K562 (cell line): Measurements from ENCODE around the gene ARHGEF33. TPM values are rescaled to one million over a fixed set of nuclear protein-coding genes. Genes with fewer than 3 reads are reported as not detected.

Experiments
- ATAC-seq: fragments of 200-7000 bp; cut with Tn5 transposase; 3 replicates; pipeline ENCODE4 v1.9.1; 2020; ENCODE audit warnings: moderate library complexity
- BruUV-seq: library from RNA; stranded (reverse); fragments of 400-500 nt; replicated peaks from 2 replicates; lab custom pipeline; 2021; lab: Mats Ljungman, UMichigan
- CTCF ChIA-PET: fragments of 300-600 bp; formaldehyde crosslinking; extraction: SDS; loops from one replicate; lab custom pipeline; 2021; ENCODE audit warnings: low intra/inter-chr PET ratio; lab: Yijun Ruan, JAX
- POLR2A ChIA-PET: fragments of 300-600, 350-650 bp; sonication (Branson Sonifier 250); formaldehyde crosslinking; extraction: SDS; loops from one replicate; lab custom pipeline; 2021; ENCODE audit warnings: antibody characterized with exemption, inconsistent platforms; lab: Yijun Ruan, JAX
- DNase-seq, 4 experiments: peaks; one replicate each; pipeline versions ENCODE4 v3.0.0 to v3.0.0-alpha.2; 2011 to 2018; ENCODE audit warnings: low spot score in 3 of 4, mixed read lengths in 3 of 4; ENCODE audit errors: extremely low read depth in 1 of 4
- FAIRE-seq: peaks from 2 replicates; lab custom pipeline; 2011; peaks lifted over from hg19 to GRCh38; lab: Jason Lieb, UNC
- H2AFZ ChIP-seq: 2 replicates; pipeline ENCODE4 v1.6.0; 2011; ENCODE audit warnings: low read depth, low read length, control low read depth, inconsistent platforms
- H3K27ac ChIP-seq: fragments of 200-600 bp; 3 replicates; pipeline ENCODE4 v1.8.0; 2011; ENCODE audit warnings: low read depth, mild to moderate bottlenecking, control low read depth, inconsistent platforms, low read length, moderate library complexity, mixed read lengths; ENCODE audit errors: extremely low read depth
- H3K27me3 ChIP-seq, 2 experiments: fragments of 300-600 bp in 1 of 2; 2 replicates in 1 of 2; 3 replicates in 1 of 2; pipeline versions ENCODE4 v1.6.0 to v1.8.0; 2011; ENCODE audit warnings: inconsistent platforms in 2 of 2, low read length in 2 of 2, mild to moderate bottlenecking in 1 of 2, mixed read lengths in 1 of 2, moderate library complexity in 1 of 2; ENCODE audit not compliant: control insufficient read depth in 2 of 2, insufficient read depth in 2 of 2
- H3K36me3 ChIP-seq: fragments of 300-600 bp; 3 replicates; pipeline ENCODE4 v1.8.0; 2011; ENCODE audit warnings: mild to moderate bottlenecking, low read length, inconsistent platforms; ENCODE audit not compliant: control insufficient read depth, insufficient read depth
- H3K4me1 ChIP-seq, 2 experiments: fragments of 200-600 bp in 1 of 2; replicated peaks in 1 of 2; 2 replicates in 1 of 2; 3 replicates in 1 of 2; pipeline versions ENCODE4 v1.5.1 to v1.8.0; 2011; ENCODE audit warnings: inconsistent platforms in 2 of 2, low read length in 2 of 2, mild to moderate bottlenecking in 1 of 2, mixed read lengths in 1 of 2, moderate library complexity in 1 of 2; ENCODE audit not compliant: control insufficient read depth in 2 of 2, insufficient read depth in 2 of 2
- H3K4me2 ChIP-seq: 2 replicates; pipeline ENCODE4 v1.6.1; 2011; ENCODE audit warnings: low read length, control low read depth, inconsistent platforms, mixed read lengths; ENCODE audit not compliant: insufficient read depth
- H3K4me3 ChIP-seq: fragments of 200-600 bp; sonication (generic), shearing (Covaris generic); 2 replicates; pipeline ENCODE4 v1.5.1; 2016; ENCODE audit warnings: control low read depth, inconsistent platforms
- H3K79me2 ChIP-seq: fragments of 200-600 bp; 3 replicates; pipeline ENCODE4 v1.8.0; 2011; ENCODE audit warnings: low read length, inconsistent platforms; ENCODE audit not compliant: control insufficient read depth, insufficient read depth
- H3K9ac ChIP-seq, 2 experiments: 2 replicates each; pipeline versions ENCODE4 v1.6.0 to v1.6.1; 2011; ENCODE audit warnings: low read depth in 2 of 2, low read length in 2 of 2, control low read depth in 1 of 2, inconsistent platforms in 1 of 2, mild to moderate bottlenecking in 1 of 2, mixed read lengths in 1 of 2; ENCODE audit not compliant: insufficient read depth in 1 of 2
- H3K9me1 ChIP-seq: one replicate; pipeline ENCODE4 v1.6.0; 2011; ENCODE audit warnings: inconsistent platforms, mild to moderate bottlenecking, low read length, moderate library complexity; ENCODE audit not compliant: control insufficient read depth, insufficient read depth
- H3K9me3 ChIP-seq: replicated peaks from 2 replicates; pipeline ENCODE4 v1.5.1; 2011; ENCODE audit warnings: low read depth, low read length, inconsistent platforms; ENCODE audit not compliant: control insufficient read depth, insufficient read depth
- H4K20me1 ChIP-seq: replicated peaks from 2 replicates; pipeline ENCODE4 v1.6.1; 2011; ENCODE audit warnings: low read length, inconsistent platforms, mixed read lengths; ENCODE audit not compliant: control insufficient read depth, insufficient read depth
- BACH1 ChIP-seq: fragments of 200-800 bp; sonication (Bioruptor generic); IDR thresholded peaks from 2 replicates; pipeline ENCODE4 v1.6.1; 2016; ENCODE audit warnings: missing genetic modification characterization, missing compliant biosample characterization
- C11orf30 ChIP-seq: fragments of 450-650 bp; IDR thresholded peaks from 2 replicates; pipeline ENCODE4 v1.6.1; 2016; ENCODE audit warnings: low read depth, mild to moderate bottlenecking
- MAFF ChIP-seq: IDR thresholded peaks from 2 replicates; pipeline ENCODE4 v1.6.1; 2012; ENCODE audit warnings: low read length, improper control_type of control experiment
- MAFG ChIP-seq: fragments of 450-650 bp; conservative IDR thresholded peaks from 2 replicates; pipeline ENCODE4 v1.6.1; 2016; ENCODE audit warnings: missing genetic modification characterization, missing compliant biosample characterization
- MAFK ChIP-seq: IDR thresholded peaks from 2 replicates; pipeline ENCODE4 v1.6.1; 2011; ENCODE audit warnings: low read length, improper control_type of control experiment
- MED1 ChIP-seq: sonication (generic); formaldehyde crosslinking; IDR thresholded peaks from 2 replicates; pipeline ENCODE4 v1.8.1; 2023; ENCODE audit warnings: missing genetic modification reagents, borderline replicate concordance
- NFE2 ChIP-seq: IDR thresholded peaks from 2 replicates; pipeline ENCODE4 v1.6.1; 2014; ENCODE audit warnings: antibody characterized with exemption, low read depth
- NFE2L1 ChIP-seq: fragments of 450-650 bp; IDR thresholded peaks from 2 replicates; pipeline ENCODE4 v1.6.1; 2016; ENCODE audit warnings: missing genetic modification characterization, low read depth, mild to moderate bottlenecking, missing compliant biosample characterization, moderate library complexity, borderline replicate concordance
- NONO ChIP-seq, 2 experiments: fragments of 200-400 bp in 1 of 2; fragments of 450-650 bp in 1 of 2; formaldehyde crosslinking in 1 of 2; IDR thresholded peaks; 2 replicates each; pipeline ENCODE4 v1.6.1; 2017; ENCODE audit warnings: low read depth in 2 of 2, mild to moderate bottlenecking in 2 of 2, moderate library complexity in 2 of 2, low read length in 1 of 2
- POU5F1 ChIP-seq: fragments of 150-350 bp; IDR thresholded peaks from 2 replicates; pipeline ENCODE4 v1.6.1; 2014; ENCODE audit warnings: borderline replicate concordance, low read length, low read depth, mild to moderate bottlenecking; ENCODE audit not compliant: partially characterized antibody
- PYGO2 ChIP-seq: fragments of 450-650 bp; IDR thresholded peaks from 2 replicates; pipeline ENCODE4 v1.6.1; 2016; ENCODE audit warnings: mild to moderate bottlenecking, missing genetic modification characterization, moderate library complexity, missing compliant biosample characterization
- XRCC5 ChIP-seq: fragments of 200-400 bp; formaldehyde crosslinking; IDR thresholded peaks from 2 replicates; pipeline ENCODE4 v1.6.1; 2017; ENCODE audit warnings: low read depth, mild to moderate bottlenecking, low read length
- ZNF175 ChIP-seq: fragments of 200-800 bp; sonication (Bioruptor generic); IDR thresholded peaks from 2 replicates; pipeline ENCODE4 v1.6.1; 2016; ENCODE audit warnings: low read depth, mild to moderate bottlenecking, missing genetic modification characterization, missing compliant biosample characterization
- ZNF184 ChIP-seq: sonication (generic); formaldehyde crosslinking; IDR thresholded peaks from 2 replicates; pipeline ENCODE4 v1.5.0; 2020; ENCODE audit warnings: missing genetic modification reagents
- ZNF212 ChIP-seq: fragments of 450-650 bp; formaldehyde crosslinking; IDR thresholded peaks from 2 replicates; pipeline ENCODE4 v1.4.0; 2020; ENCODE audit warnings: mild to moderate bottlenecking
- ZNF316 ChIP-seq: fragments of 450-650 bp; IDR thresholded peaks from 2 replicates; pipeline ENCODE4 v1.6.1; 2016
- WGBS: fragments of 100-300 bp; shearing (Covaris generic); methylation state at CpG from one replicate; pipeline ENCODE4 v1.1.6; 2016; ENCODE audit warnings: low coverage, mixed read lengths; ENCODE audit not compliant: insufficient coverage; ENCODE audit errors: missing lambda C conversion rate; 5-methylcytosine and 5-hydroxymethylcytosine counted together
- in situ Hi-C: fragments of 300-500 bp; cut with MboI; formaldehyde crosslinking; loops from 4 replicates; pipeline ENCODE4 v1.15.0; 2018; ENCODE audit warnings: inconsistent platforms, mixed read lengths
- intact Hi-C: fragments of 100-400 bp; cut with micrococcal nuclease; formaldehyde crosslinking; loops from 2 replicates; pipeline ENCODE4 v1.14.2; 2022
- polyA plus RNA-seq, 8 experiments: library from polyadenylated mRNA; depleted of rRNA in 4 of 8; stranded (reverse) in 5 of 8; unstranded in 3 of 8; fragments of >200 nt; fragmentation: Nextera tagmentation in 2 of 8; fragmentation: Illumina TruSeq in 1 of 8; extraction: Ambion mirVana in 2 of 8; extraction: Trizol in 1 of 8; gene quantifications; 2 replicates each; pipeline versions ENCODE4 v1.2.1 to v1.2.3, GENCODE V29; 2011 to 2014; ENCODE audit warnings: inconsistent platforms in 1 of 8, missing spikeins in 1 of 8
- total RNA-seq, 7 experiments: library from RNA; depleted of rRNA in 6 of 7; stranded (reverse); fragments of >200 nt in 6 of 7; fragmentation: Illumina TruSeq in 2 of 7; extraction: Trizol in 2 of 7; gene quantifications; 2 replicates each; pipeline versions ENCODE4 v1.2.1 to v1.2.3, GENCODE V29; 2011 to 2021; ENCODE audit warnings: low replicate concordance in 1 of 7
- TF ChIP-seq, protein P1 (sequence below): sonication (generic); formaldehyde crosslinking; IDR thresholded peaks from 2 replicates; pipeline ENCODE4 v1.8.0; 2022; ENCODE audit warnings: mild to moderate bottlenecking, low read depth, missing genetic modification reagents
- TF ChIP-seq, protein P2 (sequence below): sonication (generic); formaldehyde crosslinking; IDR thresholded peaks from 2 replicates; pipeline ENCODE4 v1.9.0; 2022; ENCODE audit warnings: mild to moderate bottlenecking, missing genetic modification reagents
- TF ChIP-seq, protein P3 (sequence below), 3 experiments: fragments of 200-800 bp in 1 of 3; fragments of 250-450 bp in 1 of 3; fragments of 450-650 bp in 1 of 3; sonication (Bioruptor Pico) in 1 of 3; sonication (Bioruptor generic) in 1 of 3; formaldehyde crosslinking in 1 of 3; IDR thresholded peaks; 2 replicates each; pipeline versions ENCODE4 v1.6.1 to v1.8.0; 2016 to 2022; ENCODE audit warnings: mild to moderate bottlenecking in 2 of 3, missing genetic modification characterization in 2 of 3, missing compliant biosample characterization in 1 of 3, moderate library complexity in 1 of 3

The ARHGEF33 gene
- total and polyA plus RNA-seq, 9 of the 15 experiments (the other 6 are each of a cell fraction or from before 2014, with no cell fraction given) = 0.01 to 0.08 (median 0.03) TPM; not detected in 5

DNA sequence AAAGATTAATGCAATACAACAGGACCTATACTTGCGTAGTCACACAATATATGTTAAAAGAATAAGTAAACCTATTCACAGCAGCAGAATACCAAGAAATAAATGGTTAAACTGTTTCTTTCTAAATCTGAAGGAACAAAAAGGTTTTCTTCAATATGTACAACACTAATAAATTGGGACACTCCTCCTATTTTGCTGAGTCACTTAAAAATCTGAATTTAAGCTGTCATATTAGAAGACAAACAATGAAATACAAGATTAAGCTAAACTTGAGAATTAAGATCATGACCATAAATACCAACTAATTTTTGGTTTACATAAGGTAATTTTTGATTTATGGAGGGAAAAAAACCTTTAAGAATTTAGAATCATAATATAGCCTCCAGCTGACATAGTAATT is 92.8 kb downstream of the ARHGEF33 start:
- in situ Hi-C loops (no loop called here), intact Hi-C loops (no loop called here)
- BruUV-seq = no TSS peak
- ChIA-PET CTCF (no interaction called here), POLR2A (interaction anchor here (0.8 kb wide), 1 partner anchor 8 kb away, joined by 3 read pairs; no protein-coding TSS in a partner anchor)
- Histone ChIP-seq H2AFZ (no peak overlapping the region), H3K9me1 (no peaks in the 10 kb centered on the region), H3K36me3 (peaks cover 15% of the 10 kb centered on the region; the same call in 2 of the 3 replicates), H3K4me3 (no peak overlapping the region), H3K9me3 (no peaks in the 10 kb centered on the region), H4K20me1 (no peaks in the 10 kb centered on the region), H3K79me2 (no peaks in the 10 kb centered on the region), H3K27me3 (no peaks in the 10 kb centered on the region), H3K27ac (no peak overlapping the region), H3K4me1 (no peaks in the 10 kb centered on the region), H3K9ac (no peak overlapping the region), H3K4me2 (no peak overlapping the region)
- FAIRE-seq (peak; percentile 23), ATAC-seq (no peak), DNase-seq (no peak)
- WGBS = 100% methylated on average over 1 of the region's 1 CpG
- TF ChIP-seq XRCC5 = no peak
- no peak for TF ChIP-seq ZNF184 (CRISPR knock-in tag)
- peak; percentile 91 for TF ChIP-seq C11orf30
- TF ChIP-seq ZNF175 (CRISPR knock-in tag) = no peak
- TF ChIP-seq, protein P1, sequence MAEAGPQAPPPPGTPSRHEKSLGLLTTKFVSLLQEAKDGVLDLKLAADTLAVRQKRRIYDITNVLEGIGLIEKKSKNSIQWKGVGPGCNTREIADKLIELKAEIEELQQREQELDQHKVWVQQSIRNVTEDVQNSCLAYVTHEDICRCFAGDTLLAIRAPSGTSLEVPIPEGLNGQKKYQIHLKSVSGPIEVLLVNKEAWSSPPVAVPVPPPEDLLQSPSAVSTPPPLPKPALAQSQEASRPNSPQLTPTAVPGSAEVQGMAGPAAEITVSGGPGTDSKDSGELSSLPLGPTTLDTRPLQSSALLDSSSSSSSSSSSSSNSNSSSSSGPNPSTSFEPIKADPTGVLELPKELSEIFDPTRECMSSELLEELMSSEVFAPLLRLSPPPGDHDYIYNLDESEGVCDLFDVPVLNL (CRISPR knock-in tag) = no peak
- no peak for TF ChIP-seq MED1 (CRISPR knock-in tag)
- peak; percentile 86 for TF ChIP-seq MAFF
- TF ChIP-seq NFE2 = peak; percentile 63
- TF ChIP-seq ZNF212 (CRISPR knock-in tag) = no peak
- TF ChIP-seq BACH1 (tag) = peak; percentile 30; the same call in 1 of the 2 replicates
- TF ChIP-seq, protein P2, sequence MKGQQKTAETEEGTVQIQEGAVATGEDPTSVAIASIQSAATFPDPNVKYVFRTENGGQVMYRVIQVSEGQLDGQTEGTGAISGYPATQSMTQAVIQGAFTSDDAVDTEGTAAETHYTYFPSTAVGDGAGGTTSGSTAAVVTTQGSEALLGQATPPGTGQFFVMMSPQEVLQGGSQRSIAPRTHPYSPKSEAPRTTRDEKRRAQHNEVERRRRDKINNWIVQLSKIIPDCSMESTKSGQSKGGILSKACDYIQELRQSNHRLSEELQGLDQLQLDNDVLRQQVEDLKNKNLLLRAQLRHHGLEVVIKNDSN (CRISPR knock-in tag) = no peak
- no peak for TF ChIP-seq NONO (IDR thresholded peaks at IDR 0.05; ENCODE audit: low read depth in 2 of 2, low read length in 1 of 2)
- TF ChIP-seq POU5F1 = no peak
- TF ChIP-seq NFE2L1 (tag) = peak; percentile 69
- no peak for TF ChIP-seq PYGO2 (tag)
- TF ChIP-seq MAFG (tag) = peak; percentile 91
- TF ChIP-seq ZNF316 = peak; percentile 96
- TF ChIP-seq MAFK = peak; percentile 82
- TF ChIP-seq, protein P3, sequence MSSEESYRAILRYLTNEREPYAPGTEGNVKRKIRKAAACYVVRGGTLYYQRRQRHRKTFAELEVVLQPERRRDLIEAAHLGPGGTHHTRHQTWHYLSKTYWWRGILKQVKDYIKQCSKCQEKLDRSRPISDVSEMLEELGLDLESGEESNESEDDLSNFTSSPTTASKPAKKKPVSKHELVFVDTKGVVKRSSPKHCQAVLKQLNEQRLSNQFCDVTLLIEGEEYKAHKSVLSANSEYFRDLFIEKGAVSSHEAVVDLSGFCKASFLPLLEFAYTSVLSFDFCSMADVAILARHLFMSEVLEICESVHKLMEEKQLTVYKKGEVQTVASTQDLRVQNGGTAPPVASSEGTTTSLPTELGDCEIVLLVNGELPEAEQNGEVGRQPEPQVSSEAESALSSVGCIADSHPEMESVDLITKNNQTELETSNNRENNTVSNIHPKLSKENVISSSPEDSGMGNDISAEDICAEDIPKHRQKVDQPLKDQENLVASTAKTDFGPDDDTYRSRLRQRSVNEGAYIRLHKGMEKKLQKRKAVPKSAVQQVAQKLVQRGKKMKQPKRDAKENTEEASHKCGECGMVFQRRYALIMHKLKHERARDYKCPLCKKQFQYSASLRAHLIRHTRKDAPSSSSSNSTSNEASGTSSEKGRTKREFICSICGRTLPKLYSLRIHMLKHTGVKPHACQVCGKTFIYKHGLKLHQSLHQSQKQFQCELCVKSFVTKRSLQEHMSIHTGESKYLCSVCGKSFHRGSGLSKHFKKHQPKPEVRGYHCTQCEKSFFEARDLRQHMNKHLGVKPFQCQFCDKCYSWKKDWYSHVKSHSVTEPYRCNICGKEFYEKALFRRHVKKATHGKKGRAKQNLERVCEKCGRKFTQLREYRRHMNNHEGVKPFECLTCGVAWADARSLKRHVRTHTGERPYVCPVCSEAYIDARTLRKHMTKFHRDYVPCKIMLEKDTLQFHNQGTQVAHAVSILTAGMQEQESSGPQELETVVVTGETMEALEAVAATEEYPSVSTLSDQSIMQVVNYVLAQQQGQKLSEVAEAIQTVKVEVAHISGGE (CRISPR knock-in tag; IDR thresholded peaks at IDR 0.05) = no peak
